ENCODE data around the gene DNAH1.

The DNAH1 gene

GRCh38 chr3:52367891-52368880, 52.1 kb downstream of the DNAH1 start:
- TF ChIP-seq USF1 (IDR thresholded peaks at IDR 0.05) (no peak), TAF1 (IDR thresholded peaks at IDR 0.05; ENCODE audit: low read depth) (no peak), CREB1 (IDR thresholded peaks at IDR 0.05; ENCODE audit: low read depth) (no peak), EP300 (IDR thresholded peaks at IDR 0.05; ENCODE audit: borderline replicate concordance) (no peak), NFIC (IDR thresholded peaks at IDR 0.05) (no peak), RAD21 (IDR thresholded peaks at IDR 0.05; ENCODE audit: low read depth) (no peak), MAX (IDR thresholded peaks at IDR 0.05) (no peak), YY1 (IDR thresholded peaks at IDR 0.05; ENCODE audit: low read depth) (no peak), ZBTB7A (IDR thresholded peaks at IDR 0.05; ENCODE audit: low read depth) (no peak), REST (IDR thresholded peaks at IDR 0.05; ENCODE audit: low read depth) (no peak), TEAD4 (IDR thresholded peaks at IDR 0.05) (no peak)

- TF ChIP-seq CREB1 (IDR thresholded peaks at IDR 0.05; ENCODE audit: low read depth): no peak
- TF ChIP-seq REST (IDR thresholded peaks at IDR 0.05; ENCODE audit: low read depth): no peak
- no peak for TF ChIP-seq MAX (IDR thresholded peaks at IDR 0.05)
- no peak for TF ChIP-seq CEBPB (IDR thresholded peaks at IDR 0.05)
- TF ChIP-seq ZBTB7A (IDR thresholded peaks at IDR 0.05; ENCODE audit: low read depth): no peak
- TF ChIP-seq YY1 (IDR thresholded peaks at IDR 0.05; ENCODE audit: low read depth): no peak
- no peak for TF ChIP-seq RAD21 (IDR thresholded peaks at IDR 0.05; ENCODE audit: low read depth)
- no peak for TF ChIP-seq EGR1 (IDR thresholded peaks at IDR 0.05)
Measured at GRCh38 chr3:52370531-52370930, 54.4 kb downstream of the DNAH1 start.

- TF ChIP-seq REST (IDR thresholded peaks at IDR 0.05; ENCODE audit: low read depth) (no peak), FOXM1 (IDR thresholded peaks at IDR 0.05; ENCODE audit: borderline replicate concordance, low read depth) (no peak), EGR1 (IDR thresholded peaks at IDR 0.05) (no peak), NFIC (IDR thresholded peaks at IDR 0.05) (no peak), USF1 (IDR thresholded peaks at IDR 0.05) (no peak), TCF12 (IDR thresholded peaks at IDR 0.05; ENCODE audit: low read depth) (no peak), CEBPB (IDR thresholded peaks at IDR 0.05) (no peak)
Measured at GRCh38 chr3:52372822-52373504, 56.8 kb downstream of the DNAH1 start.

GRCh38 chr3:52373676-52374075, 57.6 kb downstream of the DNAH1 start:
- no peak for TF ChIP-seq TAF1 (IDR thresholded peaks at IDR 0.05; ENCODE audit: low read depth)
- no peak for TF ChIP-seq CREB1 (IDR thresholded peaks at IDR 0.05; ENCODE audit: low read depth)
- TF ChIP-seq ZBTB7A (IDR thresholded peaks at IDR 0.05; ENCODE audit: low read depth): no peak
- TF ChIP-seq TEAD4 (IDR thresholded peaks at IDR 0.05): no peak
- TF ChIP-seq REST (IDR thresholded peaks at IDR 0.05; ENCODE audit: low read depth): no peak
- no peak for TF ChIP-seq CEBPB (IDR thresholded peaks at IDR 0.05)
- TF ChIP-seq NFIC (IDR thresholded peaks at IDR 0.05): no peak
- TF ChIP-seq EP300 (IDR thresholded peaks at IDR 0.05; ENCODE audit: borderline replicate concordance): no peak
- TF ChIP-seq FOXM1 (IDR thresholded peaks at IDR 0.05; ENCODE audit: borderline replicate concordance, low read depth): no peak
- TF ChIP-seq TCF12 (IDR thresholded peaks at IDR 0.05; ENCODE audit: low read depth): no peak
- TF ChIP-seq MAX (IDR thresholded peaks at IDR 0.05): no peak
- TF ChIP-seq EGR1 (IDR thresholded peaks at IDR 0.05): no peak
- no peak for TF ChIP-seq USF1 (IDR thresholded peaks at IDR 0.05)
- TF ChIP-seq YY1 (IDR thresholded peaks at IDR 0.05; ENCODE audit: low read depth): no peak

All from Ishikawa (cell line).